Smooth muscle cell of the umbilical artery (primary cell): ENCODE results near the gene PREB. TPM values are rescaled to one million over a fixed set of nuclear protein-coding genes. Genes with fewer than 3 reads are reported as not detected.

ENCODE experiments used
- total RNA-seq: library from RNA; depleted of rRNA; stranded (reverse); fragments of >200 nt; gene quantifications from 2 replicates; pipeline ENCODE4 v1.2.3, GENCODE V29; 2014

The PREB gene, protein sequence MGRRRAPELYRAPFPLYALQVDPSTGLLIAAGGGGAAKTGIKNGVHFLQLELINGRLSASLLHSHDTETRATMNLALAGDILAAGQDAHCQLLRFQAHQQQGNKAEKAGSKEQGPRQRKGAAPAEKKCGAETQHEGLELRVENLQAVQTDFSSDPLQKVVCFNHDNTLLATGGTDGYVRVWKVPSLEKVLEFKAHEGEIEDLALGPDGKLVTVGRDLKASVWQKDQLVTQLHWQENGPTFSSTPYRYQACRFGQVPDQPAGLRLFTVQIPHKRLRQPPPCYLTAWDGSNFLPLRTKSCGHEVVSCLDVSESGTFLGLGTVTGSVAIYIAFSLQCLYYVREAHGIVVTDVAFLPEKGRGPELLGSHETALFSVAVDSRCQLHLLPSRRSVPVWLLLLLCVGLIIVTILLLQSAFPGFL
- 41.3 and 46.9 TPM in 2 replicates for total RNA-seq

DNA sequence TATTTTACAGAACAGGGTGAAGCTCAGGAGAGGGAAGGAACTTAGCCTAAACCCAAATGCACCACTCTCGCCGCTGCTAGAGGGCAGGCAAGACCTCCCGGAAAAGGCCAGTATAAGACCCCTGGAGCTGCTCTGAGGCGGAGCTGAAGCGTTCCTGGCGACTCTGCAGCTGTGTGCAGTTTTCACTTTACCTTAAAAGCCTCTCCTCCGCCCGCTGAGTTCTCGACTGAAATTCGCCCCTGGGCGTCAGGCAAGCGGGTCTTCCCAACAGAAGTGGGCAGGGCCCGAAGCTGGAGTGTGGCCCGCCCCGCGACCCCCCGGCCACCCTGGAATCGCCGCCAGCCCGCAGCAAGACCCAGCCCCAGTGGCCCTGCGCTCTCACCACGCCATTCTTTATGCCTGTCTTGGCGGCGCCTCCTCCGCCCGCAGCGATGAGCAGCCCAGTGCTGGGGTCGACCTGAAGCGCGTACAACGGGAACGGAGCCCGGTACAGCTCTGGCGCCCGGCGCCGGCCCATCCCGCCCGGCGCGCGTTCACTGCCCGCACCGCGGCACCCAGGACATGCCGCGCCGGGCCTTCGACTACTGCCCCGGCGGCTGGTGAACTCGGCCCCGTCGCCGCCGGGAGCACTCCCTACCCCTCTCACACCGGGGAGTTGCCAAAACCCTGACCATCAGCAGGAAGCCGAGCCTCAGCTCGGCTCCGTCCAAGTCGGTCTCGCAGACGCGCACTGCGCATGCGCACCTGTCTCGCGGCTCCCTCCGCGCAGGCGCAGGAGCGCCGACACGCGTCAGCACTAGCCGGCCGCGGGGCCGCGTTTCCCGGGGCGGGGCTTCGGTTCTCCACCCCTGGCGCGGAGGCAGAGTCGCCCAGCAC lies at the start of gene PREB:
PREB (minus strand) TSS at position 732 of the 876 bp plus-strand sequence; CDS start at position 517, 215 bp downstream.

GRCh38 chr2:27148801-27149439 lies 14.5 kb upstream of the PREB start, which contains the start of gene TCF23:
TCF23 (plus strand) TSS chr2:27149004; CDS start chr2:27149134, 130 bp downstream.

GRCh38 chr2:27139310-27139709 lies 4.9 kb upstream of the PREB start, which contains the start of gene PRR30:
PRR30 (minus strand) TSS chr2:27139410; CDS start chr2:27138329, 1,081 bp downstream.

GRCh38 chr2:27123302-27124150 lies 10.9 kb downstream of the PREB start, which contains the start of gene ABHD1:
ABHD1 (plus strand) TSS chr2:27123815; CDS start chr2:27123949, 134 bp downstream.

GRCh38 chr2:27118525-27119329 lies 15.7 kb downstream of the PREB start, which contains the start of gene CGREF1:
CGREF1 (minus strand) TSS chr2:27119128; CDS start chr2:27104366, 14,762 bp downstream.

DNA sequence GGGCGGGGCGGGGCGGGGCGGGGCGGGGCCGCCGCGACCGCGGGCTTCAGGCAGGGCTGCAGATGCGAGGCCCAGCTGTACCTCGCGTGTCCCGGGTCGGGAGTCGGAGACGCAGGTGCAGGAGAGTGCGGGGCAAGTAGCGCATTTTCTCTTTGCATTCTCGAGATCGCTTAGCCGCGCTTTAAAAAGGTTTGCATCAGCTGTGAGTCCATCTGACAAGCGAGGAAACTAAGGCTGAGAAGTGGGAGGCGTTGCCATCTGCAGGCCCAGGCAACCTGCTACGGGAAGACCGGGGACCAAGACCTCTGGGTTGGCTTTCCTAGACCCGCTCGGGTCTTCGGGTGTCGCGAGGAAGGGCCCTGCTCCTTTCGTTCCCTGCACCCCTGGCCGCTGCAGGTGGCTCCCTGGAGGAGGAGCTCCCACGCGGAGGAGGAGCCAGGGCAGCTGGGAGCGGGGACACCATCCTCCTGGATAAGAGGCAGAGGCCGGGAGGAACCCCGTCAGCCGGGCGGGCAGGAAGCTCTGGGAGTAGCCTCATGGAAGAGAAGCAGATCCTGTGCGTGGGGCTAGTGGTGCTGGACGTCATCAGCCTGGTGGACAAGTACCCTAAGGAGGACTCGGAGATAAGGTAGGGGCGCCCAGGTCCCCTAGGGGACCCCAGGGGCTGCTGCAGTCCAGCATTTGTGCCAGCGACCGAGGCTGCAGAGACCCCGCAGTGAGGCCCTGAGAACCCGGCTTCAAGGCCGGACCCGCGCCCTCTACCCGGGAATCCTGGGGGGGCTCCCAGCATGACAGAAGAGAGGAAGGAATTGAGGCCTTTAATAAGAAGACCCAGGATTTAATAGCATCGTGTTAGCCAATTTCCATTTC lies 47.5 kb downstream of the PREB start, which contains the start of gene KHK:
KHK (plus strand) TSS at position 49 of the 870 bp plus-strand sequence; CDS start at position 537, 488 bp downstream.

Other genes with a start within 250 kb of the PREB start
- 6.5 and 7.7 TPM in 2 replicates for gene MAPRE3, start 164.0 kb downstream of the PREB start, total RNA-seq
- gene TMEM214, start 101.7 kb downstream of the PREB start, total RNA-seq = 49.3 and 60.7 TPM in 2 replicates
- 25.1 and 25.8 TPM in 2 replicates for gene AGBL5, start 83.0 kb downstream of the PREB start, total RNA-seq
- 334 and 797 TPM in 2 replicates for gene OST4, start 63.0 kb downstream of the PREB start, total RNA-seq
- gene EMILIN1, start 56.0 kb downstream of the PREB start, total RNA-seq = 394 and 462 TPM in 2 replicates
- 0.59 and 1.2 TPM in 2 replicates for gene KHK, start 47.9 kb downstream of the PREB start, total RNA-seq
- 10.4 and 13.2 TPM in 2 replicates for gene CGREF1, start 15.5 kb downstream of the PREB start, total RNA-seq
- not detected in 2 replicates for gene ABHD1, start 10.8 kb downstream of the PREB start, total RNA-seq
- not detected in 2 replicates for gene PRR30, start 4.8 kb upstream of the PREB start, total RNA-seq
- gene TCF23, start 14.4 kb upstream of the PREB start, total RNA-seq = not detected in 2 replicates
- 128 and 271 TPM in 2 replicates for gene ATRAID, start 77.4 kb upstream of the PREB start, total RNA-seq
- gene SLC5A6, start 77.6 kb upstream of the PREB start, total RNA-seq = 20.8 and 37.6 TPM in 2 replicates
- gene CAD, start 82.7 kb upstream of the PREB start, total RNA-seq = 32.1 and 72.8 TPM in 2 replicates
- gene SLC30A3, start 128.4 kb upstream of the PREB start, total RNA-seq = 0.09 TPM in 1 of 2 replicates, not detected in the other
- not detected in 2 replicates for gene DNAJC5G, start 140.8 kb upstream of the PREB start, total RNA-seq
- gene TRIM54, start 147.8 kb upstream of the PREB start, total RNA-seq = not detected in 2 replicates
- 0.30 and 0.42 TPM in 2 replicates for gene UCN, start 173.8 kb upstream of the PREB start, total RNA-seq
- 73.6 and 107 TPM in 2 replicates for gene MPV17, start 188.5 kb upstream of the PREB start, total RNA-seq
- gene GTF3C2, start 222.1 kb upstream of the PREB start, total RNA-seq = 28.8 and 35.8 TPM in 2 replicates
- 17.8 and 23.0 TPM in 2 replicates for gene EIF2B4, start 235.7 kb upstream of the PREB start, total RNA-seq
- 113 and 139 TPM in 2 replicates for gene SNX17, start 236.0 kb upstream of the PREB start, total RNA-seq
- gene ZNF513, start 246.1 kb upstream of the PREB start, total RNA-seq = 9.8 and 11.6 TPM in 2 replicates